HL-60 (cell line): Measurements from ENCODE around the gene ATXN2.
A peak's percentile ranks its signal among the peaks of the same experiment; 100 is the strongest.

Experiments
- DNase-seq, 2 experiments: peaks; one replicate each; pipeline ENCODE4 v3.0.0-alpha.2; 2010 to 2020; ENCODE audit warnings: low read depth in 1 of 2, low spot score in 1 of 2
- H3K27ac ChIP-seq: fragments of 250-450 bp; sonication (Bioruptor Pico); replicated peaks from 2 replicates; pipeline ENCODE4 v1.5.1; 2020; ENCODE audit warnings: mild to moderate bottlenecking, moderate library complexity
- H3K27me3 ChIP-seq: fragments of 250-450 bp; sonication (Bioruptor Pico); 2 replicates; pipeline ENCODE4 v1.5.1; 2021; ENCODE audit warnings: mild to moderate bottlenecking, moderate library complexity; ENCODE audit not compliant: insufficient read depth, poor library complexity, severe bottlenecking
- H3K4me3 ChIP-seq: replicated peaks from 2 replicates; pipeline ENCODE4 v1.5.1; 2011; ENCODE audit warnings: mild to moderate bottlenecking, control low read depth, low read length; ENCODE audit not compliant: insufficient read depth
- GABPA ChIP-seq: IDR thresholded peaks from 2 replicates; pipeline ENCODE4 v1.6.1; 2012; ENCODE audit warnings: low read depth
- POLR2AphosphoS5 ChIP-seq: IDR thresholded peaks from 2 replicates; pipeline ENCODE4 v1.6.1; 2012; ENCODE audit warnings: low read depth
- SPI1 ChIP-seq: IDR thresholded peaks from 2 replicates; pipeline ENCODE4 v1.6.1; 2012; ENCODE audit warnings: low read depth, mild to moderate bottlenecking, borderline replicate concordance
- TF ChIP-seq, protein P1 (sequence below): IDR thresholded peaks from 2 replicates; pipeline ENCODE4 v1.6.1; 2012; ENCODE audit warnings: low read depth; ENCODE audit not compliant: insufficient replicate concordance
- TF ChIP-seq, protein P2 (sequence below): IDR thresholded peaks from one replicate; pipeline ENCODE4 v1.5.1; 2011; ENCODE audit warnings: low read length, control low read depth, inconsistent platforms; ENCODE audit not compliant: insufficient read depth

ATXN2 gene

DNA sequence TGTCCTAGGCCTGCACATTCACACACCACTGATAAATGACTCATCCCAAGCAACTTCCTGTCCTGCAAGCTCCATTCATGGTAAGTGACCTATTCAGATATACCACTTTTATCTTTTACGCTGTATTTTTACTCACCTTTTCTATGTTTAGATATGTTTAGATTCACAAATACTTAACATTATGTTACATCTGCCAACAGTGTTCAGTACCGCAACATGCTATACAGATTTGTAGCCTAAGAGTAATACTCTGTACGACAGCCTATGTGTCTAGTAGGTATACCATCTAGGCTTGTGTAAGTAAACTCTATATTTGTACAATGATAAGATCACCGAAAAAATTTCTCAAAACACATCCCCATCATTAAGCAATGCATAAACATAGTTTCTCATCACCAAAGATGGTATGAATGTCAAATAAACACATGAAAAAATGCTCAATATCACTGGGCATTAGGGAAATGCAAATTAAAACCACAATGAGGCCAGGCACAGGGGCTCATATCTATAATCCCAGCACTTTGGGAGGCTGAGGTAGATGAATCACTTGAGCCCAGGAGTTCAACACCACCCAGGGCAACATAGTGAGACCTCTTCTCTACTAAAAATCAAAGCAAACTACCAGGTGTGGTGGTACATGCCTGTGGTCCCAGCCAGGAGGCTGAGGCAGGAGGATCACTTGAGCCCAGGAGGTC, 20.7 kb downstream of the ATXN2 start:
- H3K27me3 ChIP-seq = no peaks in the 10 kb centered on the region
- DNase-seq = peak; percentile 5 to 25
- H3K4me3 ChIP-seq = no peak overlapping the region
- H3K27ac ChIP-seq = no peak overlapping the region
- TF ChIP-seq, protein P1, sequence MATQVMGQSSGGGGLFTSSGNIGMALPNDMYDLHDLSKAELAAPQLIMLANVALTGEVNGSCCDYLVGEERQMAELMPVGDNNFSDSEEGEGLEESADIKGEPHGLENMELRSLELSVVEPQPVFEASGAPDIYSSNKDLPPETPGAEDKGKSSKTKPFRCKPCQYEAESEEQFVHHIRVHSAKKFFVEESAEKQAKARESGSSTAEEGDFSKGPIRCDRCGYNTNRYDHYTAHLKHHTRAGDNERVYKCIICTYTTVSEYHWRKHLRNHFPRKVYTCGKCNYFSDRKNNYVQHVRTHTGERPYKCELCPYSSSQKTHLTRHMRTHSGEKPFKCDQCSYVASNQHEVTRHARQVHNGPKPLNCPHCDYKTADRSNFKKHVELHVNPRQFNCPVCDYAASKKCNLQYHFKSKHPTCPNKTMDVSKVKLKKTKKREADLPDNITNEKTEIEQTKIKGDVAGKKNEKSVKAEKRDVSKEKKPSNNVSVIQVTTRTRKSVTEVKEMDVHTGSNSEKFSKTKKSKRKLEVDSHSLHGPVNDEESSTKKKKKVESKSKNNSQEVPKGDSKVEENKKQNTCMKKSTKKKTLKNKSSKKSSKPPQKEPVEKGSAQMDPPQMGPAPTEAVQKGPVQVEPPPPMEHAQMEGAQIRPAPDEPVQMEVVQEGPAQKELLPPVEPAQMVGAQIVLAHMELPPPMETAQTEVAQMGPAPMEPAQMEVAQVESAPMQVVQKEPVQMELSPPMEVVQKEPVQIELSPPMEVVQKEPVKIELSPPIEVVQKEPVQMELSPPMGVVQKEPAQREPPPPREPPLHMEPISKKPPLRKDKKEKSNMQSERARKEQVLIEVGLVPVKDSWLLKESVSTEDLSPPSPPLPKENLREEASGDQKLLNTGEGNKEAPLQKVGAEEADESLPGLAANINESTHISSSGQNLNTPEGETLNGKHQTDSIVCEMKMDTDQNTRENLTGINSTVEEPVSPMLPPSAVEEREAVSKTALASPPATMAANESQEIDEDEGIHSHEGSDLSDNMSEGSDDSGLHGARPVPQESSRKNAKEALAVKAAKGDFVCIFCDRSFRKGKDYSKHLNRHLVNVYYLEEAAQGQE = no peak
- TF ChIP-seq POLR2AphosphoS5 (no peak), GABPA (no peak), SPI1 (no peak)
- TF ChIP-seq, protein P2, sequence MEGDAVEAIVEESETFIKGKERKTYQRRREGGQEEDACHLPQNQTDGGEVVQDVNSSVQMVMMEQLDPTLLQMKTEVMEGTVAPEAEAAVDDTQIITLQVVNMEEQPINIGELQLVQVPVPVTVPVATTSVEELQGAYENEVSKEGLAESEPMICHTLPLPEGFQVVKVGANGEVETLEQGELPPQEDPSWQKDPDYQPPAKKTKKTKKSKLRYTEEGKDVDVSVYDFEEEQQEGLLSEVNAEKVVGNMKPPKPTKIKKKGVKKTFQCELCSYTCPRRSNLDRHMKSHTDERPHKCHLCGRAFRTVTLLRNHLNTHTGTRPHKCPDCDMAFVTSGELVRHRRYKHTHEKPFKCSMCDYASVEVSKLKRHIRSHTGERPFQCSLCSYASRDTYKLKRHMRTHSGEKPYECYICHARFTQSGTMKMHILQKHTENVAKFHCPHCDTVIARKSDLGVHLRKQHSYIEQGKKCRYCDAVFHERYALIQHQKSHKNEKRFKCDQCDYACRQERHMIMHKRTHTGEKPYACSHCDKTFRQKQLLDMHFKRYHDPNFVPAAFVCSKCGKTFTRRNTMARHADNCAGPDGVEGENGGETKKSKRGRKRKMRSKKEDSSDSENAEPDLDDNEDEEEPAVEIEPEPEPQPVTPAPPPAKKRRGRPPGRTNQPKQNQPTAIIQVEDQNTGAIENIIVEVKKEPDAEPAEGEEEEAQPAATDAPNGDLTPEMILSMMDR = no peak

DNA sequence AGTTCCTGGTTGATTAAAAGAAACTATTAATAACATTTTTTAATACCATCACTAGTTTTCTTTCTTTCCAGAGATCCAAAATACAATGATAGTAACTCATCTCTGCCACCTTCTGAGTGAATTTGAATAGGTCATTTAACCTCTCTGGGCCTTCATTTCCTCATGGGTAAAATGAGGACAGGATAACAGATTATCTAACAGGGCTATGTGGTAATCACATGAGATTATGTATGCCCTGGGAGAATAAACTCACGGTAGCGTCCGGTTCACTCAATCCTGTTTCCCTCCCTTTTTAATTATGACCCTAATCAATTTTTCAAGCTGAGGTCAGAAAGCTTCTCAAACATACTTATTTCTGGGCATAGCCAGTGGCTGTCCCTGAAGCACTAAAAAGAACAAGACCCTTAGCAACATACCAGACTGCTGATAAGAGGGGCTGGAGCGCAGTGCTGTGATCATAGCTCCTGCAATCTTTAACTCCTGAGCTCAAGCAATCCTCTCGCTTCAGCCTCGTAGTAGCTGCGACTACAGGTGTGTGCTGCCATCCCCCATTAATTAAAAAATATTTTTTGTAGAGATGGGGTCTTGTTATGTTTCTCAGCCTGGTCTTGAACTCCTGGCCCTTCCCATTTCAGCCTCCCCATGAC, 24.2 kb downstream of the ATXN2 start:
- DNase-seq = no peak
- H3K4me3 ChIP-seq = no peak overlapping the region

DNA sequence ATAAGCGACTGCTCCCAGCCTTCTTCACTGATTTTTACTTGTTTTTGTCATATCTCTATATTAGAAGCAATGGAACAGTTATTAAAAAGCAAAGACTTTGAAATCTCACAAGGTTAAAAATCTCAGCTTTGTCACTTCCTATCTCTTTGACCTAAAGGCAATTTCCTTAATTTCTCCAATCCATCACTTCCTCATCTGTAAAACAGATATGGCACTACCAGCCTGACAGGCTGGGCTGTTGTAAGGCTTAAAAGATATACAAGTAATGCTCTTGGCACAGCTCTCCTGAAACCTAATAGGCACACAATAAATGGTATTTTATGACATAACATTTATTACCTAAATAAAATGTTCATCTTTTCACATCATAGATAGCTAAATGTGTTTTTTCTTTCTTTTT, 25.6 kb downstream of the ATXN2 start:
- H3K27me3 ChIP-seq = no peaks in the 10 kb centered on the region
- TF ChIP-seq, protein P2 = no peak
- peak; percentile 22; the same call in 1 of the 2 replicates for TF ChIP-seq SPI1
- no peak overlapping the region for H3K4me3 ChIP-seq
- no peak overlapping the region for H3K27ac ChIP-seq
- DNase-seq = no peak

More for the DNA sequence above, 24.2 kb downstream of the ATXN2 start:
- H3K27me3 ChIP-seq = no peaks in the 10 kb centered on the region
- TF ChIP-seq GABPA (no peak), SPI1 (no peak), POLR2AphosphoS5 (no peak)
- TF ChIP-seq, protein P1 = no peak
- H3K27ac ChIP-seq = no peak overlapping the region

DNA sequence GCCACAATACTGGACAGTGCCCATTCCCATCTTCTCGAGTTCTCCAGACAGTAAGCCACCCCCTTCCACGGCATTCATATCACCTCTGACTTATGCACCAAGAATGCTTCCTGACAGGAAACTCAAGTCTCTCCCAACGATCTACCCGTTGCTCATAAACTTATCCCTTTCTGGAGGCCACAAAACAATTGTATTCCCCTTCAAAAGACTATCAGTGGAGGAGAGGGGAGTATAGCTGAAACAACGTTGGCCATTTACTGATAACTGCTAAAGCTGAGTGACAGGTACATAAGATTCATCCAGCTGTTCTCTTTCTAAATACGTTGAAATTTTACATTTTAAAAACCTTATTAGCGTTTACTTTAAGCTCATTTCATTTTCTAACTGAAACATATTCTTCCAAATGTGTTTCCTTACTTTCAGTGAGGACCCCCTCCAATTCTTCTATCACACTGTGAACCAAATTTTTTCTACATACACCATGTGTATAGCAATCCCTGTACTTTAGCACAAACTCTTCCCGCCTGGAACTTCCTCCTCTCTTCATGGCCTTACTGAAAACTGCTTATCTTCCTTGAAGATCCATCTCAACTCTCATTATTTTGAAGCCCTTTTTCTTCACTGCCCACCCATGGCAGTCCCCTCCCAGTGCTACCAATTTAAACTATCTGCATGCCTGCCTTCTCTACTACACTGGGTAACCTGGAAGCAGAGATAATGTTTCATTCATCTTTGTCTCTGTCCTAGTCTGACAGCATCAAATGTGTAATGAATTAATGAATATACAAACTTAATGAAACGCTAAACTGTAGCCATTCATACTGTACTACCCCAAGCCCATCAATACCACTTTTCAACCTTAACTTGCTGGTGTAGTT, 28.8 kb downstream of the ATXN2 start:
- TF ChIP-seq, protein P1 = no peak
- TF ChIP-seq GABPA (no peak), POLR2AphosphoS5 (no peak), SPI1 (no peak)
- TF ChIP-seq, protein P2 = no peak
- Histone ChIP-seq H3K27me3 (no peaks in the 10 kb centered on the region), H3K4me3 (no peak overlapping the region), H3K27ac (no peak overlapping the region)
- no peak for DNase-seq
